H9 (cell line): ENCODE data around the gene ING5. TPM values are rescaled to one million over a fixed set of nuclear protein-coding genes. Genes with fewer than 3 reads are reported as not detected.

Experiments
- DNase-seq: peaks from one replicate; pipeline ENCODE4 v3.0.0-alpha.2; 2017
- H2AFZ ChIP-seq: one replicate; pipeline ENCODE4 v1.6.1; 2013; ENCODE audit warnings: mild to moderate bottlenecking, low read length, control low read depth, moderate library complexity
- H2AK5ac ChIP-seq: 2 replicates; pipeline ENCODE4 v1.6.1; 2013; ENCODE audit warnings: low read length, control low read depth, mixed read lengths; ENCODE audit not compliant: insufficient read length
- H2BK120ac ChIP-seq: one replicate; pipeline ENCODE4 v1.6.1; 2013; ENCODE audit warnings: low read depth, mild to moderate bottlenecking, low read length, control low read depth, inconsistent platforms; ENCODE audit not compliant: poor library complexity, severe bottlenecking
- H2BK12ac ChIP-seq: 2 replicates; pipeline ENCODE4 v1.6.1; 2013; ENCODE audit warnings: low read length, control low read depth, mixed read lengths, low read depth; ENCODE audit not compliant: insufficient read length
- H2BK15ac ChIP-seq: 2 replicates; pipeline ENCODE4 v1.6.1; 2013; ENCODE audit warnings: low read depth, low read length, control low read depth
- H2BK20ac ChIP-seq: one replicate; pipeline ENCODE4 v1.6.1; 2013; ENCODE audit warnings: low read depth, mild to moderate bottlenecking, low read length, control low read depth, inconsistent platforms; ENCODE audit not compliant: poor library complexity, severe bottlenecking
- H2BK5ac ChIP-seq: 2 replicates; pipeline ENCODE4 v1.6.1; 2013; ENCODE audit warnings: low read length, control low read depth, mixed read lengths; ENCODE audit not compliant: insufficient read length
- H3K14ac ChIP-seq: 2 replicates; pipeline ENCODE4 v1.6.1; 2013; ENCODE audit warnings: low read length, control low read depth; ENCODE audit not compliant: insufficient read depth
- H3K18ac ChIP-seq: 2 replicates; pipeline ENCODE4 v1.6.1; 2013; ENCODE audit warnings: low read depth, mild to moderate bottlenecking, mixed read lengths, low read length, control low read depth; ENCODE audit not compliant: insufficient read length
- H3K23ac ChIP-seq: 2 replicates; pipeline ENCODE4 v1.6.1; 2013; ENCODE audit warnings: low read length, control low read depth, mixed read lengths, low read depth; ENCODE audit not compliant: insufficient read length
- H3K23me2 ChIP-seq: 2 replicates; pipeline ENCODE4 v1.6.1; 2013; ENCODE audit warnings: low read depth, mild to moderate bottlenecking, mixed read lengths, low read length, control low read depth; ENCODE audit not compliant: insufficient read length, poor library complexity, severe bottlenecking
- H3K27ac ChIP-seq: 2 replicates; pipeline ENCODE4 v1.5.1; 2013; ENCODE audit warnings: low read length, control low read depth, mixed read lengths, low read depth; ENCODE audit not compliant: insufficient read length
- H3K27me3 ChIP-seq: 2 replicates; pipeline ENCODE4 v1.6.1; 2013; ENCODE audit warnings: low read length, control low read depth, inconsistent platforms; ENCODE audit not compliant: insufficient read depth
- H3K4ac ChIP-seq: 2 replicates; pipeline ENCODE4 v1.6.1; 2013; ENCODE audit warnings: low read depth, mild to moderate bottlenecking, control low read depth, inconsistent platforms, low read length, moderate library complexity
- H3K4me1 ChIP-seq: 2 replicates; pipeline ENCODE4 v1.6.1; 2013; ENCODE audit warnings: low read length, control low read depth, inconsistent platforms; ENCODE audit not compliant: insufficient read depth
- H3K4me2 ChIP-seq: 2 replicates; pipeline ENCODE4 v1.6.1; 2013; ENCODE audit warnings: low read length, control low read depth, mixed read lengths; ENCODE audit not compliant: insufficient read length, insufficient read depth
- H3K56ac ChIP-seq: 2 replicates; pipeline ENCODE4 v1.6.1; 2013; ENCODE audit warnings: low read depth, mild to moderate bottlenecking, mixed read lengths, low read length, control low read depth; ENCODE audit not compliant: insufficient read length
- H3K79me1 ChIP-seq: 2 replicates; pipeline ENCODE4 v1.6.1; 2013; ENCODE audit warnings: low read depth, mild to moderate bottlenecking, moderate library complexity, low read length, control low read depth, inconsistent platforms; ENCODE audit not compliant: insufficient read depth, poor library complexity, severe bottlenecking
- H3K79me2 ChIP-seq: 2 replicates; pipeline ENCODE4 v1.6.1; 2013; ENCODE audit warnings: low read length, control low read depth, inconsistent platforms; ENCODE audit not compliant: insufficient read depth
- H3K9ac ChIP-seq: 2 replicates; pipeline ENCODE4 v1.6.1; 2013; ENCODE audit warnings: low read length, control low read depth, mixed read lengths; ENCODE audit not compliant: insufficient read length; ENCODE audit errors: extremely low read depth
- H3K9me3 ChIP-seq: one replicate; pipeline ENCODE4 v1.6.1; 2013; ENCODE audit warnings: low read depth, low read length, inconsistent platforms; ENCODE audit not compliant: control insufficient read depth
- H3T11ph ChIP-seq: one replicate; pipeline ENCODE4 v1.6.1; 2013; ENCODE audit warnings: mild to moderate bottlenecking, low read length, control low read depth, inconsistent platforms
- H4K20me1 ChIP-seq: one replicate; pipeline ENCODE4 v1.6.1; 2013; ENCODE audit not compliant: control insufficient read depth, insufficient read length, insufficient read depth
- H4K5ac ChIP-seq: 2 replicates; pipeline ENCODE4 v1.6.1; 2013; ENCODE audit warnings: low read depth, mild to moderate bottlenecking, mixed read lengths, low read length, control low read depth; ENCODE audit not compliant: insufficient read length
- H4K8ac ChIP-seq: replicated peaks from 2 replicates; pipeline ENCODE4 v1.6.1; 2013; ENCODE audit warnings: low read length, control low read depth, mixed read lengths, low read depth; ENCODE audit not compliant: insufficient read length
- H4K91ac ChIP-seq: 2 replicates; pipeline ENCODE4 v1.6.1; 2013; ENCODE audit warnings: low read depth, mild to moderate bottlenecking, moderate library complexity, mixed read lengths, low read length, control low read depth; ENCODE audit not compliant: insufficient read length
- H3K27ac Mint-ChIP-seq, 3 experiments: 2 replicates in 2 of 3; 3 replicates in 1 of 3; pipeline ENCODE4 v1.8.0; 2020 to 2021; ENCODE audit warnings: mixed read lengths in 3 of 3, mild to moderate bottlenecking in 1 of 3, moderate library complexity in 1 of 3
- H3K27me3 Mint-ChIP-seq: 2 replicates; pipeline ENCODE4 v1.8.0; 2021; ENCODE audit warnings: low read depth, mild to moderate bottlenecking, moderate library complexity, mixed read lengths
- H3K36me3 Mint-ChIP-seq, 3 experiments: 2 replicates in 2 of 3; 3 replicates in 1 of 3; pipeline ENCODE4 v1.8.0; 2020 to 2021; ENCODE audit warnings: low read depth in 3 of 3, mixed read lengths in 3 of 3; ENCODE audit not compliant: insufficient read depth in 1 of 3
- H3K4me1 Mint-ChIP-seq, 2 experiments: 2 replicates each; pipeline ENCODE4 v1.8.0; 2020; ENCODE audit warnings: mixed read lengths in 2 of 2
- H3K4me3 Mint-ChIP-seq, 2 experiments: 2 replicates in 1 of 2; 3 replicates in 1 of 2; pipeline ENCODE4 v1.8.0; 2020 to 2021; ENCODE audit warnings: mild to moderate bottlenecking in 2 of 2, mixed read lengths in 2 of 2, moderate library complexity in 1 of 2
- H3K9me3 Mint-ChIP-seq, 2 experiments: 2 replicates in 1 of 2; 3 replicates in 1 of 2; pipeline ENCODE4 v1.8.0; 2020; ENCODE audit warnings: mild to moderate bottlenecking in 2 of 2, mixed read lengths in 2 of 2, moderate library complexity in 1 of 2
- CTCF ChIP-seq: fragments of 200-600 bp; sonication (generic); conservative IDR thresholded peaks from 3 replicates; pipeline ENCODE4 v1.8.0; 2021; ENCODE audit warnings: antibody characterized with exemption, mild to moderate bottlenecking
- whole genome bisulfite sequencing: extraction: QIAGEN DNeasy Blood & Tissue Kit; methylation state at CpG from one replicate; pipeline ENCODE4 v1.1.7; 2013; ENCODE audit warnings: missing lambda C conversion rate, low lambda C conversion rate, mixed read lengths; ENCODE audit not compliant: insufficient read length; ENCODE audit errors: extremely low coverage; 5-methylcytosine and 5-hydroxymethylcytosine counted together
- total RNA-seq: library from RNA; stranded (reverse); gene quantifications from 2 replicates; pipeline ENCODE4 v1.2.1, GENCODE V29; 2021

ING5 gene
- total RNA-seq, 1 experiment from 2014 or later: 66.0 TPM

GRCh38 chr2:241724259-241724974 is 22.6 kb downstream of the ING5 start:
- H3K27me3 Mint-ChIP-seq: no peaks in the 10 kb centered on the region
- Histone ChIP-seq H2BK5ac (no peak overlapping the region), H3K56ac (no peak overlapping the region), H2AFZ (no peak overlapping the region), H2BK120ac (no peak overlapping the region), H3K79me1 (no peaks in the 10 kb centered on the region), H2AK5ac (no peak overlapping the region), H4K5ac (no peak overlapping the region), H3K9me3 (peaks cover 9% of the 10 kb centered on the region), H3T11ph (no peak overlapping the region), H3K4me1 (no peaks in the 10 kb centered on the region), H3K79me2 (no peaks in the 10 kb centered on the region), H2BK12ac (no peak overlapping the region), H4K91ac (no peak overlapping the region), H3K18ac (no peak overlapping the region), H3K4ac (no peak overlapping the region), H3K23ac (no peak overlapping the region), H3K23me2 (no peaks in the 10 kb centered on the region), H4K20me1 (no peaks in the 10 kb centered on the region), H3K27me3 (no peaks in the 10 kb centered on the region), H3K4me2 (no peak overlapping the region), H2BK15ac (no peak overlapping the region), H4K8ac (no peak overlapping the region), H3K9ac (no peak overlapping the region), H3K27ac (no peak overlapping the region), H2BK20ac (no peak overlapping the region), H3K14ac (no peak overlapping the region)
- no peaks in the 10 kb centered on the region for H3K4me1 Mint-ChIP-seq
- no CpG with 5 or more reads among the region's 41 CpGs for WGBS
- no peak overlapping the region for H3K4me3 Mint-ChIP-seq
- H3K36me3 Mint-ChIP-seq: peaks cover 47 to 74% (median 68%) of the 10 kb centered on the region in 3 experiments
- peak; percentile 71 for DNase-seq
- H3K27ac Mint-ChIP-seq: no peak overlapping the region
- peak; percentile 70 for TF ChIP-seq CTCF
- peaks cover 20 to 26% of the 10 kb centered on the region in 2 experiments for H3K9me3 Mint-ChIP-seq
